ENCODE results near the gene EPHB2. TPM values are rescaled to one million over a fixed set of nuclear protein-coding genes. Genes with fewer than 3 reads are reported as not detected.

Gene EPHB2
- total and polyA plus RNA-seq, 2 of the 8 experiments (the other 6 are each of a cell fraction or from before 2014, with no cell fraction given), result 15.8 to 17.2 TPM

- Histone ChIP-seq H3K9ac (replicated peaks in 1 of 4; ENCODE audit: extremely low read depth in 1 of 4, low read depth in 3 of 4, low read length in 3 of 4) (no peak overlapping the region), H3K79me1 (ENCODE audit: low read depth, low read length) (no peaks in the 10 kb centered on the region), H4K91ac (replicated peaks; ENCODE audit: insufficient read length, low read length) (no peak overlapping the region), H3K23me2 (ENCODE audit: low read depth, low read length) (no peaks in the 10 kb centered on the region), H4K5ac (ENCODE audit: insufficient read length, low read depth, low read length) (no peak overlapping the region), H2AFZ (ENCODE audit: low read length) (no peak overlapping the region), H3K36me3 (ENCODE audit: control insufficient read depth in 2 of 4, insufficient read depth in 4 of 4, low read length in 3 of 4) (no peaks in the 10 kb centered on the region), H3K27me3 (replicated peaks in 1 of 4; ENCODE audit: control insufficient read depth in 3 of 4, extremely low read depth in 1 of 4, insufficient read depth in 3 of 4, low read length in 3 of 4) (no peaks in the 10 kb centered on the region), H4K8ac (ENCODE audit: extremely low read depth, insufficient read depth, low read length) (no peak overlapping the region), H2BK12ac (ENCODE audit: low read depth, low read length) (no peak overlapping the region), H3K4me3 (ENCODE audit: extremely low read depth in 1 of 4, insufficient read depth in 2 of 4, low read depth in 3 of 4, low read length in 4 of 4) (no peak overlapping the region), H2BK5ac (ENCODE audit: low read depth, low read length) (no peak overlapping the region), H3K27ac (ENCODE audit: low read depth, low read length) (no peak overlapping the region), H4K20me1 (replicated peaks in 1 of 2; ENCODE audit: control insufficient read depth in 1 of 2, insufficient read depth in 2 of 2, low read length in 2 of 2) (no peaks in the 10 kb centered on the region), H2BK20ac (ENCODE audit: low read length) (no peak overlapping the region), H3K23ac (ENCODE audit: insufficient read length) (no peak overlapping the region), H3K4ac (replicated peaks; ENCODE audit: insufficient read length, low read depth, low read length) (no peak overlapping the region), H2AK5ac (ENCODE audit: low read depth, low read length) (no peak overlapping the region), H2BK120ac (replicated peaks; ENCODE audit: low read depth, low read length) (no peak overlapping the region), H2BK15ac (ENCODE audit: low read length) (no peak overlapping the region), H3K4me1 (replicated peaks in 1 of 4; ENCODE audit: control insufficient read depth in 3 of 4, insufficient read depth in 4 of 4, low read length in 3 of 4) (no peaks in the 10 kb centered on the region), H3K79me2 (ENCODE audit: control insufficient read depth in 1 of 2, insufficient read depth in 2 of 2, low read length in 2 of 2) (no peaks in the 10 kb centered on the region), H3K56ac (replicated peaks; ENCODE audit: insufficient read length, low read depth, low read length) (no peak overlapping the region), H3K14ac (ENCODE audit: insufficient read length) (no peak overlapping the region), H3K9me3 (ENCODE audit: insufficient read depth in 2 of 2, low read depth in 1 of 2, low read length in 1 of 2) (peaks cover 0 to 5% of the 10 kb centered on the region in 2 experiments; a peak in 1 of 4 replicates), H3K4me2 (ENCODE audit: insufficient read depth in 1 of 2, low read depth in 2 of 2, low read length in 2 of 2) (no peak overlapping the region), H3K18ac (ENCODE audit: extremely low read depth, low read length) (no peak overlapping the region)
- WGBS, 2 experiments (ENCODE audit: extremely low coverage in 1 of 2, insufficient coverage in 1 of 2, insufficient read length in 1 of 2, insufficient replicate concordance in 2 of 2, low coverage in 1 of 2, low lambda C conversion rate in 2 of 2, missing lambda C conversion rate in 1 of 2), result 94% methylated on average over 4 of the region's 4 CpGs; no CpG with 5 or more reads in 1 of the 2 experiments
- FAIRE-seq, result no peak
- POLR2A ChIA-PET (ENCODE audit: partially characterized antibody), result no interaction called here
- CTCF ChIA-PET (ENCODE audit: partially characterized antibody), result interaction anchor here (1.0 to 1.9 kb wide), 3 partner anchors 10 to 259 kb away, joined by 3 to 6 read pairs (median 5); no protein-coding TSS in a partner anchor
- no peak for DNase-seq (ENCODE audit: low read depth in 1 of 2, low spot score in 2 of 2)
- TF ChIP-seq TAF7 (optimal IDR thresholded peaks at IDR 0.05; ENCODE audit: borderline replicate concordance, low read depth, low read length), result no peak
- no peak for TF ChIP-seq ASH2L (IDR thresholded peaks at IDR 0.05; ENCODE audit: low read length)
- no peak for TF ChIP-seq POU5F1 (IDR thresholded peaks at IDR 0.05; ENCODE audit: low read depth, low read length)
- no peak for TF ChIP-seq NRF1 (IDR thresholded peaks at IDR 0.05; ENCODE audit: low read depth, low read length)
- no peak for TF ChIP-seq POLR2A (IDR thresholded peaks at IDR 0.05; ENCODE audit: control extremely low read depth in 1 of 2, low read depth in 2 of 2, low read length in 2 of 2)
- TF ChIP-seq CHD2 (IDR thresholded peaks at IDR 0.05; ENCODE audit: low read length), result no peak
- no peak for TF ChIP-seq RXRA (IDR thresholded peaks at IDR 0.05; ENCODE audit: insufficient read depth, low read depth, low read length)
- TF ChIP-seq SRF (IDR thresholded peaks at IDR 0.05; ENCODE audit: low read depth, low read length), result no peak
These were observed 233.9 kb downstream of the EPHB2 start for GRCh38 chr1:22944346-22945055.
